HG03439 (cell line): Measurements from ENCODE around the gene TXNDC12.
"Not testable (repeated sequence)": the region's sequence is repeated elsewhere in the genome, so short reads cannot be mapped to it uniquely, and the experiment has no call there.

ENCODE experiments used
- ATAC-seq: cut with Tn5 transposase; IDR thresholded peaks from one replicate; pipeline ENCODE4 v1.9.1; 2021; ENCODE audit warnings: mild to moderate bottlenecking, moderate library complexity; ENCODE audit not compliant: unreplicated experiment

TXNDC12 gene

DNA sequence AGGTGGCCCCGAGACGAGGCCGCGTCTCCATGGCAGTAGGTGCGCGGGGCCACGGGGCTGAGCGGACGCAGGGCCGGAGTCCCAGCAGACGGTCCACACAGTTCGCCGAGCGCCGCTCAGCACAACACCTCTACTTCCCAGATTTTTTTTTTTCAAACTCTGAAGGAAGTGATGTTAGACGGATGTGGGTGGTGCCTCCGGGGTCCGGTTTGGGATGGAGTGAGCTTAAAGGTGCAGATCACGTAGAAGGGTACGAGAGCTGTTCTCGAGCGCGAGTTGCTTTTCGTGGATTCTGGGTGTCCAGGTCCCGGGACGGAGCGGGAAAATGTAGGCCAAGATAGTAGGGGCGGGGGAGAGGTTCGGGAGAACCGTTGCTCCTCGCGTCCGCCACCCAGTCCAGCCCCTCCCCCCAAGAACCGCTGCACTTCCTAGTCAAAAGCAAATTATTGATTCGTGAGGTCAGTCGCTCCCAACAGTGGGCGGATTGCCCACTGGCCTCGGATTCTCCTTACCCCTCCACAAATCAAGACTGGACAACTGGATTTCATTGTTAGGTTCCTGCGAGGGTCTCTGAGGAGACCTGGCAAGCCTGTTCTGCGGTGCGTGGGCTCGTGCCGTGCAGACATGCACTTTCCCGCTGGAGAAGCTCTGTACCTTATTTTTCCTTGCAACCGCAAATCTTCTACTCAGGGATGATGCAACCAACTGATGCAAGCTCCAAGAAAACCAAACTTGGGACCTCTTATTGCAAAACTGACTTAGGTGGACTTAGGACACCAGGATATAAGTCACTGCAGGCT, at the start of gene TXNDC12:
TSS of gene TXNDC12 (minus strand) at position 126 of the 800 bp plus-strand sequence. CDS start at position 31, 95 bp downstream.
- ATAC-seq = peak; percentile 39

DNA sequence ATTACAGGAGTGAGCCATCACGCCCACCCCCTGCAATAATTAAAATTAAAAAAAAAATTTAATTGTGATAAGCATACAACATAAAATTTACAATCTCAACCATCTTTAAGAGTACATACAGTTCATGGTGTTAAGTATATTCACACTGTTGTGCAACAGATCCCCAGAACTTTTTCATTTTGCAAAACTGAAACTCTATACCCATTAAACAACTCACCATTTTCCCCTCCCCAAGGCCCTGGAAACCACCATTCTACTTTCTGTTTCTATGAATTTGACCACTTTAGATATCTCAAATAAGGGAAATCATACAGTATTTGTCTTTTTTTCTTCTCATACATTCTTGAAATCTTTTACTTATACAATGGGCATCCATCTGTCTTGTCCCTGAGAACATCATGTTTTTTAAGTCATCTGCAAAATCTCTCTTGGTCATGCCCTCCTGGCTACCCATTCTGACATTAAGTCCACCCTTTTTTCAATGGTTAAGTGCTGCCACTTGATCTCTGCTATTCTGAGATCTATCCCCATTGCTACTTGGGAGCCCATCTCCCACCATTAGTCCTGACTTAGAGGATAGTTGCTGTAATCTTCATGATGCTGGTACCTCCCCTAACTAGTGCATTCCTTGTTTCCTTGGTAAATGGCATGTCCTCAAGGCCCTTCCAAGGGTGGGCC, 47.5 kb upstream of the TXNDC12 start:
- ATAC-seq = no peak

DNA sequence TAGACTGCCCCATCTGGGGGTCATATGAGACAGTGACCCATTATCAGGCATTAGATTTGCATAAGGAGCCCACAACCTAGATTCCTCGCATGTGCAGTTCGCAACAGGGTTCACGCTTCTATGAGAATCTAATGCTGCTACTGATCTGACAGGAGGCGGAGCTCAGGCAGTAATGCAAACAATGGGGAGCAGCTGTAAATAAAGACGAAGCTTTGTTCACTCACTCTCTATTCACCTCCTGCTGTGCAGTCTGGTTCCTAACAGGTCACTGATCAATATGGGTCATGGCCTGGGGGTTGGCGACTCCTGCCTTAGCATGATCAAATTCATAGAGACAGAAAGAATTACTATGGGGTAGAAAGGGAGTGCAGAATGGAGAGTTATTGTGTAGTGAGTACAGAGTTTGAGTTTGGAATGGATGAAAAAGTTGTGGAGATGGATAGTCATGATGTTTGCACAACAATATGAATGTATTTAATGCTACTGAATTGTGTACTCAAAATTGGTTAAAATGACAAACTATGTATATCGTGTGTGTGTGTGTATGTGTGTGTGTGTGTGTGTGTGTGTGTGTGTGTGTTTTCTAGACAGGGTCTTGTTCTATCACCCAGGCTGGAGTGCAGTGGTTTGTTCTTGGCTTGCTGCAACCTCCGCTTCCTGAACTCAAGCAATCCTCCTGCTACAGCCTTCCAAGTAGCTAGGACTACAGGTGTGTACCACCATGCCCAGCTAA, 43.3 kb upstream of the TXNDC12 start:
- ATAC-seq = no peak

DNA sequence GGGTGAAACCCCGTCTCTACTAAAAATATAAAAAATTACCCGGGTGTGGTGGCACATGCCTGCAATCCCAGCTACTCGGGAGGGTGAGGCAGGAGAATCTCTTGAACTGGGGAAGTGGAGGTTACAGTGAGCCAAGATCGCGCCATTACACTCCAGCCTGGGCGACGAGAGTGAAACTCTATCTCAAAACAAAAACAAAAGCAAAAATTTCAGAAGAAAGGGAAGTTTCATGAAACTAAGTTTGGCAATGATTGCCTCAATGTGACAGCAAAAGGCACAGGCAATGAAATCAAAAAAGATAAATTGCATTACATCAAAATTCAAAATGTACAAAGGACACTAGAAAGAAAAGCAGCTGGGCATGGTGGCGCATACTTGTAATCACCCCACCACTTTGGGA, 41.2 kb upstream of the TXNDC12 start:
- ATAC-seq = no peak

DNA sequence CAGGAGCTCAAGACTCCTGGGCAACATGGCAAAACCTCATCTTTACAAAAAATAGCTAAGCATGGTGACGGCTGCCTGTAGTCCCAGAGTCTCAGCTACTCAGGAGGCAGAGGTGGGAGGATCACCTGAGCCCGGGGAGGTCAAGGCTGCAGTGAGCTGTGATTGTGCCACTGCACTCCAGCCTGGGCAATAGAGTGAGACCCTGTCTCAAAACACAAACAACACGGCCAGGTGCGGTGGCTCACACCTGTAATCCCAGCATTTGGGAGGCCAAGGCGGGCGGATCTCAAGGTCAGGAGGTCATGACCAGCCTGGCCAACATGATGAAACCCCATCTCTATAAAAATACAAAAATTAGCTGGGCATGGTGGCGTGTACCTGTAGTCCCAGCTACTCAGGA, 39.3 kb upstream of the TXNDC12 start:
- ATAC-seq = not testable (repeated sequence)

DNA sequence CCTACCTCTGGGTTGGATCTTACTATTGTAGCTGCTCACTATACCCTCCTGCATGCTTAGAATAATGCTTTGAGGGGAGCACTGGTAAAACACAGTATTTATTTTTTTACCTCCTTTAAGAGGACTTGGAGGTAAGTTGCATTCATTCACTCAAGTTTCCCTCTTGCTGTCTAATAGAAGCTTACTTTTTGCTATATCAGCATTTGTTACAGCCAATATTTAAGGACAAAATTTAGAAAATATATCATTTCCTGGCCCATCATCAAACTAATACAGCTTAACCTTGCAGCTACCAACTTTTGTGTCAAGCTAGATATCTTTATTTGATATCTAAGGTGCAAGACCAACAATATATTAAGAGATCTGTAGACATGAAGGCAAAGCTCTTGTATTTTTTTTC, 32.9 kb upstream of the TXNDC12 start:
- ATAC-seq = not testable (repeated sequence)

DNA sequence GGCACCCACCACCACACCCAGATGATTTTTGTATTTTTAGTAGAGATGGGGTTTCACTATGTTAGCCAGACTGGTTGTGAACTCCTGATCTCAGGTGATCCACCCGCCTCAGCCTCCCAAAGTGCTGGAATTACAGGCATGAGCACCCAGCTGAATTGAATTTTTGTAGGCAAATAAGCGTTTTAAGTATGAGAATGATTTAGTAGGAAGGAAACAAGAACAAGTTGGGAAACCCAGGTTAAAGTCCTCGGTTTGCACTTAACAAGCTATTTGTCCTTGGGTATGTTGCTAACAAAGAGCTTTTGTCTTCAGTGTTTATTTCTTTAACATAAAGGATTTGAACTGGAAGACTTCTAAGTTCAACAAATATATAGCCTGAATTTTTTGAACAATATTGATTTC, 25.0 kb upstream of the TXNDC12 start:
- no peak for ATAC-seq

DNA sequence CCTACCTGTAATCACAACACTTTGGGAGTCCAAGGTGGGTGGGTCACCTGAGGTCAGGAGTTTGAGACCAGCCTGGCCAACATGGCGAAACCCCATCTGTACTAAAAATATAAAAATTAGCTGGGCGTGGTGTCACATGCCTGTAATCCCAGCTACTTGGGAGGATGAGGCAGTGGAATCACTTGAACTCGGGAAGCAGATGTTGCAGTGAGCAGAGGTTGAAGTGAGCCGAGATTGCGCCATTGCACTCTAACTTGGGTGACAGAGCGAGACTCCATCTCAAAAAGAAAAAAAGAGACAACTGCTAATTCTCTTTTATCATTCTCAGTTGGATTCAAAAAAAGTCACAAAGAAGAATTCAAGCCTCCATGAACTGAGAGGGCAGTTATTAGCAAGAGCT, 22.3 kb upstream of the TXNDC12 start:
- not testable (repeated sequence) for ATAC-seq

DNA sequence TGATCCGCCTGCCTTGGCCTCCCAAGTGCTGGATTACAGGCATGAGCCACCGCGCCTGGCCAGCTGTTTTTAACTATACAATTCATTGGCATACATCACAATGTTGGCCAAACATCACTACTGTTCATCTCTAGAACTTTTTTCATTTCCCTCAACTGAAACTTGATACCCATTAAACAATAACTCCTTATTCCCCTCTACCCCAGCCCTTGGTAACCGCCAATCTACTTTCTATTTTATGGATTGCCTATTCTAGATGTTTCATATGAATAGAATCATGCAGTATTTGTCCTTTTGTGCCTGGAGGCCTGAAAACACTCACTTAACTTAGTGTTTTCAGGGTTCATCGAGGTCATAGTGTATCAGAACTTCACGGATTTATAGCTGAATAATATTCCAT, 17.3 kb upstream of the TXNDC12 start:
- ATAC-seq = no peak

DNA sequence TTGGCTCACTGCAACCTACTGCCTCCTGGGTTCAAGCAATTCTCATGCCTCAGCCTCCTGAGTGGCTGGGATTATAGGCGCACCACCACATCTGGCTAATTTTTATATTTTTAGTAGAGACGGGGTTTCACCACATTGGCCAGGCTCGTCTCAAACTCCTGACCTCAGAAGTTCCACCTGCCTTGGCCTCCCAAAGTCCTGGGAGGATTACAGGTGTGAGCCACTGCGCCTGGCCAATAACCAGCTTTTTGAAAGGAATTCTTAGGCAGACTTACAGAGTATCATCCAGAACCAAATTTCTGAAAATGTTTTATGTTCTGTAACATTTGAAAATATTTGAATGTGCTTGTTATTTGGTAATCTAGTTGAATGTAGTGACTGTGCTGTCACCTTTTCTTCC, 15.7 kb upstream of the TXNDC12 start:
- ATAC-seq = no peak

DNA sequence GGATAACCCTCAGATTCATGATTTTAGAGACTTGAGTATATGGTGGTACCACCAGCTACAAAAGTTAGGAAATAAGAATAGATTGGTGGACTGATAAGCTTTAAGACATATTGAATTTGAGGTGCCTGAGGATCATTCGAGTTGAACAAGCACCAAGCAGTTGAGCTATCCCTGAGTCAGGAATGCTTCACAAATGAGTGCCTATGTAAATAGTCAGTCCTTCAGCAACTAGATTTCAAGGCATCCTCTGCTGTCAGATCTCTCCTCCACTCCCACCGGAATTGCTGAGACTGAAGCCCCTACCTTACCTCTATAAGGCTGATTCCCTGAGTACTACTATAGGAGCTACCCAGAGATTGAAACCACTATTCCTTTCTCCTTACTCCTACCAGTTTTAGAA, 8.2 kb upstream of the TXNDC12 start:
- no peak for ATAC-seq

DNA sequence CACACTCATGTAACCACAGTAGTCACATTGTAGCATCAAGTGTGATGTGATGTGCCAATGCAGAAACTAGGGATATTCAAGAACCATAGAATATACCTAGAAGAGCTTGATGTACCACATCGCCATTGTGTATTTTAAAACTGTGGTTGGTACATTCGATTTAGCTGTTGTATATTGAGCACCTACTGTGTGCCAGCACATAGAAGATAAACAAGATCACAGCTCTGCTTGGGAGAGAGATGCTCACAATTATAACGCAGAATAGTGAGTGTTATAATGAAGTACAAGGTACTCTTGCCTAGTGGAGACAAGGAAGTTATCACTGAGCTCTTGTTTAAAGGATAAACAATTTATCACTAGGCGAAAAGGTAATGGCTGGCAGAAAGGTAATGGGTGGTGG, 5.8 kb upstream of the TXNDC12 start:
- no peak for ATAC-seq

DNA sequence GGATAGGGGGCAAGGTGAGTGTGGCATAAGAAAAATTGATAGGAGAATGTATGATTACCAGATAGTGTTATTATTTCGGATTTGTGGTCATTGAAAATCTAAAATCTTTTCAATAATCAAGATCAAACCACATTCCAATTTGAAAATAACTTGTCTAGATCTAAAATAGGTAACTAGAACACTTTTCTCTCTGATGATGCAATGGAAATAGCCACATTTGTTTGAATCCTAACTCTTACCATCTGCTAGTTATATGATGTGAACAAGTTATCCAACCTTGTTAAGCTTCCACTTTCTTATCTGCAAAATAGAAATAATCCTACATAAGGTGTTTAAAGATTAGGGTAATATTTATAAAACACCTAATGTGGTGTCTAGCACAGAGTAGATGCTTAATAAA, 4.9 kb upstream of the TXNDC12 start:
- ATAC-seq = no peak

DNA sequence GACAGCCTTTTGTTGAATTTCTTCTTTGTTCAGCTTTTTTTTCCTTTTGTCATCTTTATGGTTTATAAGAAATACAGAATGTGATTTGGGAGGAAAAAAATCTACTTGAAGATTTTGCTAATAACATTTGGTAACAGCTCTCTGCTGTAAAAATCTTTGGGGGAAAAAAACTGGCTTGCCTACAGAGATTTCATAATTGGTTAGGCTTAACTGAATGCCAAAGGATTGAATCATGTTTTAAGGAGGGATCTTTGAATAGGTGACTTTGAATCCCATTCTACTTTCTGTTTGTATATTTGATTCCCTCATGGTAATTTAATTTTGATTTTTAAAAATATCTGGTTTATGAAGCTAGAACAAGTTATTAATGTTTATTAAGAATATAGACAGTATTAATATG, 4.3 kb upstream of the TXNDC12 start:
- no peak for ATAC-seq

DNA sequence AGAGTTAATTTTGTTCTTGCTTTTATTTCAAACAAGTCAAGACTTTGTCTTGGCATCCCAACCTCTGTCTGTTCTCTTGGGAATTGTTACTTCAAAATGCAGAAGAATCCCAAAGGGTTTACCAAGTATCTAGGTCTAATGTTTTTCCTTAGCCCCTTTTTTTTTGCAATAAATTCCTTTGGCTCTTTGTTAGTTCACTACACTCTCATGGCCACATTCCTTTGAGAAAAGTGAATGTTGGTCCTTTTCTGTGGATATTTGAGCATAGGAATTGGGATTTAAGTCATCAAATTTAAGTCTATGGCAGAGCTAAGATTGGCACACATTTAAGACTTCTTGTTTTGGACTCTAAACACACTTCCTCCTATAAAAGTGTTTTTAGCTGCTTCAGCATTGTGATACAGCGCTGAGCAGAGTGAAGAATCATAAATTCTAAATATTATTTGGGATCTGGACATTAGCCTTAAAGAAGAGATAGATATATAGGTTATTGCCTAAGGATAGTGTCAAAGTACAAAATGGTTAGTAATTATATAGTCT, 3.0 kb upstream of the TXNDC12 start:
- ATAC-seq = no peak

DNA sequence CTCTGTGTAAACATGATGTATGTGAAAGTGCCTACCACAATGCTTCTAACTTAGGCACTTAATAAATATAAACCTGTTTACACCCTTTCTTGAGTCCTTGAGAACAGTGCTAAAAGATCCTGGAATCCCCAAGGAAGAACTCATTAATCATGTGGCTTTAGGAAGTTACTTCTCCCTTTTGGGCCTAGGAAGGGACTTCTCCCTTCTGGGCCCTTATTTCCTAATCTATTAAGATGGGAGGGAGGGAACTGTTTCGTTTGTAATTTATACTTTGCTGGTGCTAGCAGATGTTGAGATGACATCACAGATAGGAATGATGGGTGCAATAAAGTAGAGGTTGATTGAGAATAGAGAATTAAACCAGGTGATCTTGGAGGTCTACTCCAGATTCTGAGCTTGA, 2.3 kb upstream of the TXNDC12 start:
- ATAC-seq = no peak

DNA sequence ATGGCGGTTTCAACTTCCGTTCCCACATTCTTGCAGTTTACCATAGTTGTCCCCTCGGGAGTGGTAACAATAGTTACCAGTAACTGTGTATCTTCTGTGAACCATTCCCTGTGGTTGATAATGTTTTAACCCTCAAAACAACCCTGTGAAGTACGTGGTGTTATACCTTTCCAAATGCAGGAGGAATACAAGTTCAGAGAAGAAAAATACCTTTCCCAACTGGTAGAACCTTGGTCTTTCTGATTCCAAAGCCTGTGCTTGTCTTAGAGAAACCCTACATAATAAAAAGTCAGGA, 1.9 kb upstream of the TXNDC12 start:
- ATAC-seq = no peak

DNA sequence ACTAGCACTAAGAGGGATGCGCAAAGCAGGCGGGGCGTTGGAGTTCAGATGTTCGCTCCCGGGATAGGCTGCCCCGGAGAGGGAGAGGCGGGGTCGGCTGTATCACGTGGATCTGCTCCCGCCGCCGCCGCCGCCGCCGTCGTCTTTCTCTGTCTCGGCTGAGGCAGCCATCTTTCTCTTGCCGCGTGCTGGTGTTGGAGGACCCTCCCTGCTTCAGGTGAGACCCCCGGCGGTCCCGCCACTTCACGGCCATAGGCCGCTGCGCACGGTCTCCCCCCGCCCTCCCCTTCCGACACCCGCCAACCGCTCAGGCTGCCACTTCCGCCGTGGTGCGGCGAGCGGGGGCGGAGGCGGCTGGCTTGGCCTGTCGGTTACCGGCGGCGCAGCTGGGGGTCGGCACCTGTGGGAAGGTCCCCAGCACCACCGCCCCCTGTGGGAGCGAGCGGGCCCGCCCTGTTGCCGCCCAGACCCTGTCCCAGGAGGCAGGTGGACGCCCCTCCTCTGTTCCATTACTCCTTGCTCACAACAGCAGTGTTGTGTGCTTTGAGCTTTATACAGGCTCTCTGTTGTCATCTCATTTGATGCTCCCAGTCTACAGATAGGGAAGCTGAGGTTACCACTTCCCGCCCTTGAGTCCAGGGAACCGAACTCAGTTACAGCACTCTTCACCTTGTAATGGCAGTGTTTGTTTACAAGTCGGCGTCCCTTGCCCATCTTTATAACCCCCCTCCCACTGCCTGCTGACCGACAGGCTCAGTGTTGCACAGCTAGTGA, 1.4 kb upstream of the TXNDC12 start, which contains the start of gene BTF3L4:
TSS of gene BTF3L4 (plus strand) at position 133 of the 774 bp plus-strand sequence. CDS start 3,553 bp downstream, outside the sequence.
- peak; percentile 78 for ATAC-seq

DNA sequence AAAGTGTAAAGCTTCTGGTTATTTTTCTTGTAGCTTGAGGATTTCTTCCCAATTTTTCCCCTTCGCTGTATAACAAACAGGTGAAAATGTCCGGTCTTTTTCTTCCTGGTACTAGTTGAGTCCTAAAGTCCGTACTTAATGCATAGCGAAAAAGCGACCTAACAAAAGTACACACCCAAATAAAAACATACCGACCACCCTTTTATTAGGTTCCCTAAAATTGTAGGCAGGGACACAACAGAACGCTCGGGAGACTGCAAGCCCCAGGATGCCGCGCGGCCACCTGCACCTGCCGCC, 823 bp upstream of the TXNDC12 start:
- no peak for ATAC-seq

DNA sequence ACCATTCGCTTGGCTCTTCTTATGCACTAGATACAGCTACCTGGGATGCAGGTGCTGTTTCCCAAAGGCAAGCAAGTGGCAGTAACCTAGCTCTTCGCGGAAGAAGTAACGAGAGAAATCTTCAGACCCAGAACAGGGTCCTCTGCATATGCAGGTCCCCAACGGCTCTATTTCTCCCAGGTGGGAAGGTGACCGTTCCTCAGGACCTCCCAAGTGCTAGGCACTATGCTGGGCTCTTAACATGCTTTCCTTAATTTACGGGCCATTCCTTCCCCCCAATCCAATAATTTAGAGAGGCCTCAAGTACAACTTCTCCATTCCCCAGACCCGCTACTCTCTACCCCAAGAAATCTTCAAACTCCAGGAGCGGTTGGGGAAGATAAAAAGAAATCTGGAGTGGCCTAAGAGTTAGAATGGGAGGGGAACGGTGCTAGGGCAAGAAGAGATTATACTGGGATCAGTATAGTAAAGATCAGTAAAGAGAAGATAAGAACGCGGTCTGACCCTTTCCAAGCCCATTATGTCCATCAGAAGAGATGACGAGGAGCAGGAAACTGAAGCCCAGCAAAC, 410 bp downstream of the TXNDC12 start:
- no peak for ATAC-seq

DNA sequence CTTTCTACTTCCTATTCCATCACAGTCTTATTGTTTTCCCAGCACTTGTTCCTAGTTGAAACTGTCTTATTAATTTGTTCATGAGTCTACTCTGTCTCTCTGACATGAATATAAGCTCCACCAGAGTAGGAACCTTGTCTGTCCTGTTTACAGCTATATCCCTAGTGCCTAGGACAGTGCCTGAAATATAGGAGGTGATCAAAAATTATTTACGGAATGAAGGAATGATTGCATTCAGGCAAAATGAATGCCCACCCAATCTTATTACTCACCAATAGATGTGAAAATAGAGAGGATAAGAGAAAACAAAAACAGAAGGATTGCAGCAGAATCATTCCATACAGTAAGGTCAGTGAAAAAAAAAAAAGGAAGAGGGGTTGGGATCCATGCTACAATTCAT, 1.1 kb downstream of the TXNDC12 start:
- no peak for ATAC-seq
